HG03139 (cell line): Measurements from ENCODE around the gene SLC12A9.

Source experiments
- ATAC-seq: cut with Tn5 transposase; IDR thresholded peaks from one replicate; pipeline ENCODE4 v1.9.1; 2021; ENCODE audit not compliant: unreplicated experiment

Gene SLC12A9

DNA sequence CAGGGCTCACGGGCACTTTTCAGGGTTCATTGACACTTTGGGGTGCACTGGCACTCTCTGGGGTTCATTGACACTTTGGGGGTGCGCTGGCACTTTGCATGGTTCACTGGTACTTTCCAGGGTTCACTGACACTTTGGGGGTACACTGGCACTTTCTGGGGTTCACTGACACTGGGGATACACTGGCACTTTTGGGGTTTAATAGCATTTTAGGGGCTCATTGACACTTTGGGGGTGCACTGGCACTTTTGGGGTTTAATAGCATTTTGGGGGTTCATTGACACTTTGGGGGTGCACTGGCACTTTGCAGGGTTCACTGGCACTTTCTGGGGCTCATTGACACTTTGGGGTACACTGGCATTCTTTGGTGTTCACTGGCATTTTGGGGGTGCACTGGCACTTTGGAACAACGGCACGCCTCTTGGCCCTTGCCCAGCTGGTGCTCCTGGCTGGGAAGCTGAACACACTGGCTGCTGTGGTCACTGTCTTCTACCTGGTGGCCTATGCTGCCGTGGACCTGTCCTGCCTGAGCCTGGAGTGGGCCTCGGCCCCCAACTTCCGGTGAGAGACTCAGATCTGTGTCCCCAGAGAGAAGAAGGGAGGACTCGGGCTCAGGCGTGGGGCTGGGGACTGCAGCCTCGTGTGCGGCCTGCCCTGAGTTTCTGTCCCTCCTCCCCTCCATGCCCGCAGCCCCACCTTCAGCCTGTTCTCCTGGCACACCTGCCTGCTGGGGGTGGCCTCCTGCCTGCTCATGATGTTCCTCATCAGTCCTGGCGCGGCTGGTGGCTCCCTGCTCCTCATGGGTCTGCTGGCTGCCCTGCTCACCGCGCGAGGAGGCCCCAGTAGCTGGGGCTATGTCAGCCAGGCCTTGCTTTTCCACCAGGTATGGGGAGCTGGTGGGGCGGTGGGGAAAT lies 8.4 kb downstream of the SLC12A9 start:
- ATAC-seq, result no peak

- ATAC-seq, result no peak
These were observed 9.1 kb downstream of the SLC12A9 start for GRCh38 chr7:100861616-100861985.

DNA sequence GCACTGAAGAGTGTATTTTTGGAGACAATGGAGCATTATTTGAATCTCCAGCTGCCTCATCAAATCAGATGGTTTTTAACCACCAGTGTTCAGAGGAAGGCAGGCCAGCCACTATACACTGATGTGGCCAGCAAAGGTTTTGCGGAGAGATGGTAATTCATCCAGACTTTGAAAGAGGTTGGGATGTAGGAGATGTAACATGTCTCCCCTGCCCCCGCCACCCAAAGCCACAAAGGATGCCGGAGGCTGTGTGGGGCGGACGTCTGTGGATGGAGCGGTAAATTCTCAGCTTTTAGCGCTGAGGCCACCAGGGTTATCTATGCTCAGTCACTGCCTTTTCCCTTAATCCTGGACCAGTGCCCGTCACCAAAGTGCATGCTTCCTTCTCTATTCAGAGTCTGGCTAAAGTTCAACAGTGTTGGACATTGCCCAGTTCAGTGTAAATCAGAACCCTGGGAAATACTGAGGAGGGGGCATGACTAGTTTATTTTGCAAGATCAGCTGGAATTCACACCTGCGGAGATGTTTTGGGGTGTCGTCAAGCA lies 11.0 kb downstream of the SLC12A9 start:
- no peak for ATAC-seq

DNA sequence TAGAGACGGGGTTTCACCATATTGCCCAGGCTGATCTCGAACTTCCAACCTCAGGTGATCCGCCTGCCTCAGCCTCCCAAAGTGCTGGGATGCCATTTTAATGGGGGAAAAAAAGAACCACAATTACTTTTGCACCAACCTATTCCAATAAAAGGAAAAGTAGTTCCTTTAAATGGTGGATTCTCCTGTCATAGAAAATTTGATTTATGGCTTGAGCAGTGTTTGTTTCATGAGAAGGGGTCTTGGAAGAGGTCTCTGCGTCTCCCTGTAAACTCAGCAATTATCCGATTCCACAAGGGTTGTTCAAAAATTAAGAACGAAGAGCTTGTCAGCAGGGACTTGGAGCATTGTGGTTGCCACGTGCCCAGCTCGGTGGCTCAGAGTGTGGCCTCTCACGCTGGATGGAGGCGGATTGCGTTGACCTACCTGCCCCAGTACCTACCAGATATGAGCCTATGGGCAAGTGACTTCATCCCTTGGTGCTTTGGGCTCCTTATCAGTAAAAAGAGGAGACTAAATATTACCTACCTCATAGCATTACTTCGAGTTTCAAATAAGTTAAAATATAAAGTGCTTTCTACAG lies 11.8 kb downstream of the SLC12A9 start:
- no peak for ATAC-seq

DNA sequence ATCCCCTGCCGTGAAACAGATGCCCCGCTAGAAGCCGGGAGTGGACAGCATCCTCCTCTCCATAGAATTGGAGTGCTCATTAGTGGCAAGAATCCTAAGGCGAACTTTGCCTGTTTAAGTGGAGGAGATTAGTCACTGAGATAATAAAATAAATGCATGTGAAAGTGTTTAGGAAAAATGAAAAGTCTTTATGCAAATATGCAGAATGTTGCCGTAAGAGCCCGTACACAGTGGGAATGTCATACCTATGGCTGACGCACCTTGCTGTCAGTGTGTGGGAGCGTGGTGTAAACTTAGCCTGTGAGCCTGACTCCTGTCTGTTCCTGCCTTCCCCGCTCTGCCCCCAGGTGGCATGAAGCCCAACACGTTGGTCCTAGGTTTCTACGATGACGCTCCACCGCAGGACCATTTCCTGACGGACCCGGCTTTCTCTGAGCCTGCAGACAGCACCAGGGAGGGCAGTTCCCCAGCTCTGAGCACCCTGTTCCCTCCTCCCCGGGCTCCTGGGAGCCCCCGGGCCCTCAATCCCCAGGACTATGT lies 12.9 kb downstream of the SLC12A9 start:
- ATAC-seq, result no peak

- no peak for ATAC-seq
These were observed 13.6 kb downstream of the SLC12A9 start for GRCh38 chr7:100865938-100866728.

- no peak for ATAC-seq
These were observed 14.2 kb downstream of the SLC12A9 start for GRCh38 chr7:100866729-100867039.

DNA sequence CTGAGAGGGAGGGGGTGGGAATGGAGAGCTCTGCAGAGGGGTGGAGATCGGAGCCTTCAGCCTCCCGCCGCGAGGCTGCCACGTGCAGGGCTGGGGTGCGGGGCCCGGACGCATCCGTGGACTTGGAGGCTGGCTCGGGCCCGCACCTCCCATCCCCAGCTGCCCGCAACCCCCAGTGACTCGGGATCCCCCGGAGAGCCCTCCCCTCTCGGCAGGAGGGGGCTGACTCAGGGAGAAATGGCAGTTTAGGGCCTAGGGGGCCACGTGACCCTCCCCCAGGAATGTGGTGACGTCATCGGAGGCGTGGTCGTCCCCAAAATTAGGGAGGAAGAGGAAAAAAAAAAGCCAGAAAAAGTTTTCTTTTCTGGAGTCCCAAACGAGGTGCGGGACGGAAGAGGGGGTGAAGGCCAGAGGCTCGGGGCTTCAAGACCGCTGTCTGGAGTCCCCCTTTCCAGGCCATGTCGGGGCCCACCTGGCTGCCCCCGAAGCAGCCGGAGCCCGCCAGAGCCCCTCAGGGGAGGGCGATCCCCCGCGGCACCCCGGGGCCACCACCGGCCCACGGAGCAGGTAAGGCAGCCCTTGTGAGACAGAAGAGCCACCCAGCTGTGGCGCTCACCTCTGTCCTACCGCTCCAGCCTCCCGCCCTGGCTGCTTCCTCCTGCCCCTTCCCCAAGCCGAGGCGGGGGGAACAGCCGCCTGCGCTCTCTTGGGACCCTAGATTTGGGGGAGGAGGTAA lies 14.7 kb downstream of the SLC12A9 start, which contains the start of gene TRIP6:
Gene TRIP6, plus strand, starts transcription at position 348 of the 736 bp plus-strand sequence. Its CDS starts 111 bp downstream, at position 459.
- ATAC-seq, result no peak

GRCh38 chr7:100867776-100868485 lies 15.4 kb downstream of the SLC12A9 start:
- ATAC-seq, result no peak

GRCh38 chr7:100873599-100874299 lies 21.2 kb downstream of the SLC12A9 start:
- no peak for ATAC-seq

DNA sequence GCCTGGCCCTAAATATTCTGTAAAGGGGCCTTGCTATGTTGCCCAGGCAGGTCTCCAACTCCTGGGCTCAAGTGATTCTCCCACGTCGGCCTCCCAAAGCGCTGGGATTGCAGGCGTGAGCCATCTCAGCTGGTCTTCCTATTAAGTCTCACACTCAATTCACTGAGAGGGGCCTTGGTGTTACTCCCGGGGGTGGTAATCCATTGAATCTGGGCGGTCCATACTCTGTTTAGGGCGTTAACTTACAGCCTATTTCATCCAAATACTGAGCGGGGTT lies 21.7 kb downstream of the SLC12A9 start:
- no peak for ATAC-seq

DNA sequence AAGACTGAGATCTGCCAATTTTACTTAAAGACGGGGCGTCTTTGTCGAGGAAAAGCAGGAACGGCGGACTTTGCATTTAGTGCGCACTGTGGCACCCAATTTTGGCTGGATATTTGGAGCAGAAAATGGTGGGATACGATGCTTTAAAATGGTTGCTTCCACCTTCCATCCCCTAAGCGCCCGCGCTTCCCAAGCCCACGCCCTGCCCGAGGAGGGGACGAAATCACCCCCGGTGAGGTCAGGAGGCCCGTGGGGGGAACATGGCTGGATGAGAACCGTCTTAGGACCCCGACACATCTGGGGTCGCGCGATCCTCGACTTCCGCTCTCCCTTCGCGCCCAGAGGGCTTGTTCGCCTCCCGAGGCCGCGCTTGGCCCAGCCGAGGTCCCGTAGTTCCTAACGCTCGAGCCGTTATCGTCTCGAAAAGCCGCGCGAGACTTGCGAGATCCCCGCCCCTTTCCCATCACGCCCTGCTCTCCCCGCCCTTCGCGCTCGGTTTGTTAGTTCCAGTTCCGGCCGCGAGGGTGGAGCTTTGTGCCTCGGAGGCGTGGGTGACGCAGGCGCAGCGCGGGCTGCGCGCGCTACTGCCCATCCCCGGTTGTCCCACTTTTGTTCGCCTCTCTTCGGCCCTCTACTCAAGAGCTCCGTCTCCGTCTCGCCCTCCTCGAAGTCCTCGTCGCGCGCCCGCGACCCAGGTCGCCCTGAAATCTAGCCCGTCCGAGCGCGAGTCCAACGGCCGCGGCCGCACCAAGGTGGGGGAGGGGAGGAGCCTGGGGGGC lies 22.3 kb downstream of the SLC12A9 start, which contains the start of gene SRRT:
Gene SRRT, plus strand, starts transcription at position 527 of the 779 bp plus-strand sequence. CDS start 488 bp downstream, outside the sequence.
- peak; percentile 89 for ATAC-seq

GRCh38 chr7:100875356-100875751 lies 22.8 kb downstream of the SLC12A9 start:
- ATAC-seq, result peak; percentile 26

DNA sequence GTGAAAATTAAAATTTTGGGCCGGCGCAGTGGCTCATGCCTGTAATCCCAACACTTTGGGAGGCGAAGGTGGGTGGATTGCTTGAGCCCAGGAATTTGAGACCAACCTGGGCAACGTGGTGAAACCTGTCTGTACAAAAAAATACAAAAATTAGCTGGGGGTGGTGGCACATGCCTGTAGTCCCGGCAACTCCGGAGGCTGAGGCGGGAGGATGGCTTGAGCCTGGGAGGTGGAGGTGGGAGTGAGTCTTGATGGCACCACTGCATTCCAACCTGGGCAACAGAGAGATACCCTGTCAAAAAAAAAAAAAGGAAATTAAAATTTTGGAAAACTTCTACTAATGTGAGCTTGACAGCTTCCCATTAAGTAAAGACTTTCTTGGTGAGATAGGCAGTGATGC lies 25.5 kb downstream of the SLC12A9 start:
- no peak for ATAC-seq

DNA sequence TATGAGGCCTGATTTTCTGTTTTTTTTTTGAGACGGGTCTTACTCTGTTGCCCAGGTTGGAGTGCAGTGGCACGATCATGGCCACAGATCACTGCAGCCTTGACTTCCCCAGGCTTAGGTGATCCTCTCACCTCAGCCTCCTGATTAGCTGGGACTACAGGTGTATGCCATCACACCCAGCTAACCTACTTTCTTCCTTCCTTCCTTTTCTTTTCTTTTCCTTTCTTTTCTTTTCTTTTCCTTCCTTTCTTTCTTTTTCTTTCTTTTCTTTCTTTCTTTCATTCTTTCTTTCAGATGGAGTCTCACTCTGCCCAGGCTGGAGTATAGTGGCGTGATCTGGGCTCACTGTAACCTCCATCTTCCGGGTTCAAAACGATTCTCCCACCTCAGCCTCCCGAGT lies 26.2 kb downstream of the SLC12A9 start:
- no peak for ATAC-seq

DNA sequence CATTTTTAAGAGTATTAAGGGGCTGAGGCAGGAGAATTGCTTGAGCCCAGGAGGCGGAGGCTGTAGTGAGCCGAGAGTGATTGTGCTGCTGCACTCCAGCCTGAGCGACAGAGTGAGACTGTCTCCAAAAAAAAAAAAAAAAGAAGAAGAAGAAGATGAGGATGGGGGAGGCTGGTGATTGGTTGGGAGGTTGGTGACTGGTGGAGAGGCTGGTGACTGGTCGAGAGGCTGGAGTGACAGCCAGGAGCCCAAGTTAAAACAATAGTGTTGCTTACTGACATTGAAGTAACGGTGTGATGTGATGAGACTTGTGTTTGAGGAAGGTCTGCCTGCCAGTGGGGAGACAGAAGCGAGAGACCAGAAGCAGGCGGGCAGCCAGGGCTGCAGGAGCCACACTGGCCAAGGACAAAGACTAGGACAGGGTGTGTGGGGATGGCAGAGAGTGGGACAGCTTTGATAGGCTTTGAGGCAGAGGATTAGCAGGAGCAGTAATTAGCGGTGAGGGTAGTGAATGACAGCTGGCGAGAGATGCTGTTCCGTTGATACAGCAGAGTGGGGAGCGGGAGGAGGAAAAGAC lies 27.3 kb downstream of the SLC12A9 start:
- ATAC-seq, result no peak

DNA sequence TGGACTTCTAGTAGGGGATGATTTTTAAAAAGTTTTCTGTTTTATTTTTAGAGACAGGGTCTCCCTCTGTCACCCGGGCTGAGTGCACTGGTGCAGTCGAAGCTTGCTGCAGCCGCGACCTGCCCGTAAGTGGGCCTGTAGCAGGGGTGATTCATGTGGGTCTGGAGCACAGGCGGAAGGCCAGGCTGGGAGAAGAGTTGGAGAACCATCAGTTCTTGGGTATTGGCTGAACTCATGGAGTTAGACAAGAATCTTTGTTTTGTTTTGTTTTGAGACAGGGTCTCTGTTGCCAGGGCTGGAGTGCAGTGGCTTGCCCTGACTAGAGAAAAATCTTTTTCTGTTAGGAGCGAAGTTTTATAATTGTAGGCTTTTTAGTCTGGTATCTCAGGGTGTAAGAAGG lies 28.1 kb downstream of the SLC12A9 start:
- no peak for ATAC-seq

DNA sequence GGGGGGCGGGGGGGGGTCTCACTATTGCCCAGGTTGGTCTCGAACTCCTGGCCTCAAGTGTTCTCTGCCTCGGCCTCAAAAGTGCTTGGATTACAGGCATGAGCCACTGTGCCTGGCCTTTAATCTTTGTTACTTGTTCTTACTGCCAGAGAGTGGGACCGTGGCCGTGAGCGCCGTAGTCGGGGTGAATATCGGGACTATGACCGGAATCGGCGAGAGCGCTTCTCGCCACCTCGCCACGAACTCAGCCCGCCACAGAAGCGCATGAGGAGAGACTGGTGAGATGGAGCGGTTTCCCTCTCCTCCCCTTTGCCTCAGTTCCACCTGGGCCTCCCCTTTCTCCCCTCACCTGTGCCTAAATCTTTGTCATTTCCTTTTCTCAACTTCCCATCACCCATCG lies 28.6 kb downstream of the SLC12A9 start:
- ATAC-seq, result no peak
